ENCODE data around the gene OR6X1.

OR6X1 gene

GRCh38 chr11:123754101-123754568 is at the start of gene OR6X1:
TSS of gene OR6X1 (minus strand) at chr11:123754518. CDS start at chr11:123754518, 0 bp downstream.
- DNase-seq: no peak

- DNase-seq: no peak
Observed at GRCh38 chr11:123801765-123802164, 47.4 kb upstream of the OR6X1 start.

- no peak for DNase-seq
Observed at GRCh38 chr11:123800036-123800435, 45.7 kb upstream of the OR6X1 start.

GRCh38 chr11:123799438-123799837 is 45.1 kb upstream of the OR6X1 start:
- no peak for DNase-seq

GRCh38 chr11:123798513-123799252 is 44.4 kb upstream of the OR6X1 start:
- no peak for DNase-seq

- no peak for DNase-seq
Observed at GRCh38 chr11:123798079-123798478, 43.8 kb upstream of the OR6X1 start.

GRCh38 chr11:123797541-123797940 is 43.2 kb upstream of the OR6X1 start:
- no peak for DNase-seq

- DNase-seq: no peak
Observed at GRCh38 chr11:123797114-123797513, 42.8 kb upstream of the OR6X1 start.

- no peak for DNase-seq
Observed at GRCh38 chr11:123796226-123796625, 41.9 kb upstream of the OR6X1 start.

- no peak for DNase-seq
Observed at GRCh38 chr11:123783536-123783935, 29.2 kb upstream of the OR6X1 start.

- DNase-seq: no peak
Observed at GRCh38 chr11:123778511-123778910, 24.2 kb upstream of the OR6X1 start.

GRCh38 chr11:123775715-123776549 is 21.6 kb upstream of the OR6X1 start:
- DNase-seq: no peak

- no peak for DNase-seq
Observed at GRCh38 chr11:123775289-123775688, 21.0 kb upstream of the OR6X1 start.

GRCh38 chr11:123773959-123774358 is 19.6 kb upstream of the OR6X1 start:
- DNase-seq: no peak

- DNase-seq: no peak
Observed at GRCh38 chr11:123773026-123773425, 18.7 kb upstream of the OR6X1 start.

GRCh38 chr11:123771664-123772063 is 17.3 kb upstream of the OR6X1 start:
- DNase-seq: no peak

GRCh38 chr11:123770712-123771111 is 16.4 kb upstream of the OR6X1 start:
- DNase-seq: no peak

- DNase-seq: no peak
Observed at GRCh38 chr11:123765601-123766000, 11.3 kb upstream of the OR6X1 start.

GRCh38 chr11:123762422-123762821 is 8.1 kb upstream of the OR6X1 start:
- no peak for DNase-seq

GRCh38 chr11:123760894-123761293 is 6.6 kb upstream of the OR6X1 start:
- DNase-seq: no peak

- no peak for DNase-seq
Observed at GRCh38 chr11:123757976-123758375, 3.7 kb upstream of the OR6X1 start.

- DNase-seq: no peak
Observed at GRCh38 chr11:123755813-123756212, 1.5 kb upstream of the OR6X1 start.

- no peak for DNase-seq
Observed at GRCh38 chr11:123755344-123755743, 1.0 kb upstream of the OR6X1 start.

GRCh38 chr11:123753110-123753509 is 1.2 kb downstream of the OR6X1 start:
- no peak for DNase-seq
